ENCODE data around the gene MXD1. TPM values are rescaled to one million over a fixed set of nuclear protein-coding genes. Genes with fewer than 3 reads are reported as not detected.
A peak's percentile ranks its signal among the peaks of the same experiment; 100 is the strongest.

The MXD1 gene
- total and polyA plus RNA-seq, 9 of the 15 experiments (the other 6 are each of a cell fraction or from before 2014, with no cell fraction given), result 6.7 to 35.9 (median 11.0) TPM

DNA sequence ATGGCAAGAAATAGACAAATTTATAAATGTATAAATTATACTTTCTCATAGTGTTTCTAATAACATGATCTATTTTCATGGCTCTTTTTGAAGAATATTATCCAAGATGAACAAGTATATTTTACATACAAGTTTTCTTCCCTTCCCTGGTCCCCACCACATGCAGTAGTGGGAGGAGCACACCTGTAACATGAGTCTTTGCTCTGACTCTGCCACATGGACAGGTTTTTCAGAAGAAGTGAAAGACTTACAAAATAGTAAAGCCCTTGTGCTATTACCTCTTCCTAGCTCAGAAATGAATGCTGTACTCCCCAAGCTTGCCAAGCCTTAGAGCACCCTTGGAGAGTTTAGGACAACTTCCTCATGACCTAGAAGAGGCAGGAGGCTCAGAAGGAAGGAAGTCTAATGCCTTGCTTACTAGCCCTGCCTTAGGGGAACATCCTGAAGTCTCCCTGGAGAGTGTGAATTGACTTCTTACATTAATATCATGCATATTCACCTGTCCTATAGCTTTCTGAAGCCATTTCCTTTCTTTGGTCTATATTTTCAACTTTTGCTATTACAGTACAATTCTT lies 18.4 kb downstream of the MXD1 start:
- H3K4me3 ChIP-seq, result no peak overlapping the region
- ChIA-PET POLR2A (interaction anchor here (0.6 to 8.8 kb wide), 12 partner anchors 13 to 838 kb away, joined by 3 to 107 read pairs (median 3); partner anchors contain the start of genes MXD1 and SNRPG), CTCF (ENCODE audit: low intra/inter-chr PET ratio) (interaction anchor here (0.6 kb wide), 1 partner anchor 15 kb away, joined by 5 read pairs; no protein-coding TSS in a partner anchor)
- H3K4me2 ChIP-seq (ENCODE audit: insufficient read depth, low read length), result peak overlapping the region; percentile 58; the same call in 1 of the 2 replicates
- intact Hi-C loops (cut with micrococcal nuclease), result loop anchor here (5.0 kb wide), 3 partner anchors 44 to 209 kb away; no protein-coding TSS in a partner anchor
- H3K4me1 ChIP-seq (replicated peaks in 1 of 2; ENCODE audit: control insufficient read depth in 2 of 2, insufficient read depth in 2 of 2, low read length in 2 of 2), result peaks cover 4 to 26% of the 10 kb centered on the region in 2 experiments; a peak in 3 of 5 replicates
- H3K27ac ChIP-seq (ENCODE audit: extremely low read depth, low read depth, low read length), result peak overlapping the region; percentile 71
- H3K9me3 ChIP-seq (replicated peaks; ENCODE audit: control insufficient read depth, insufficient read depth, low read depth, low read length), result no peaks in the 10 kb centered on the region
- in situ Hi-C loops (cut with MboI), result no loop called here
- no peak overlapping the region for H2AFZ ChIP-seq (ENCODE audit: low read depth, low read length)
- DNase-seq (ENCODE audit: extremely low read depth in 1 of 4, low spot score in 3 of 4) (no peak), FAIRE-seq (peak; percentile 29), ATAC-seq (peak; percentile 58)
- TF ChIP-seq ZNF764 (CRISPR knock-in tag; IDR thresholded peaks at IDR 0.05; ENCODE audit: low read depth), result no peak
- peak; percentile 43; the same call in 1 of the 2 replicates for TF ChIP-seq SPI1 (IDR thresholded peaks at IDR 0.05; ENCODE audit: borderline replicate concordance, low read depth, low read length)
- TF ChIP-seq HMGN3 (IDR thresholded peaks at IDR 0.05; ENCODE audit: borderline replicate concordance, extremely low read depth, insufficient read length, low read depth, low read length), result no peak
- TF ChIP-seq RAD51 (IDR thresholded peaks at IDR 0.05; ENCODE audit: borderline replicate concordance, low read depth), result no peak
- no peak for TF ChIP-seq ZNF311 (CRISPR knock-in tag; IDR thresholded peaks at IDR 0.05)
- H3K36me3 ChIP-seq (ENCODE audit: control insufficient read depth, insufficient read depth, low read length), result peaks cover 74% of the 10 kb centered on the region
- H3K79me2 ChIP-seq (ENCODE audit: control insufficient read depth, insufficient read depth, low read length), result peaks cover 21% of the 10 kb centered on the region; the same call in 2 of the 3 replicates
- peaks cover 6% of the 10 kb centered on the region for H3K9me1 ChIP-seq (ENCODE audit: control insufficient read depth, insufficient read depth, low read length)
- BruUV-seq (replicated peaks), result no TSS peak
- peak overlapping the region in 1 of 2 experiments; percentile 16; a peak in 3 of 4 replicates for H3K9ac ChIP-seq (ENCODE audit: insufficient read depth in 1 of 2, low read depth in 2 of 2, low read length in 2 of 2)
- no peaks in the 10 kb centered on the region for H4K20me1 ChIP-seq (replicated peaks; ENCODE audit: control insufficient read depth, insufficient read depth, low read length)
- no peaks in the 10 kb centered on the region for H3K27me3 ChIP-seq (ENCODE audit: control insufficient read depth in 2 of 2, insufficient read depth in 2 of 2, low read length in 2 of 2)

All from K562 (cell line).